Lung (tissue), 16 donors: ENCODE measurements around the gene MSANTD2. TPM values are rescaled to one million over a fixed set of nuclear protein-coding genes. Genes with fewer than 3 reads are reported as not detected.

Experiments used
- ATAC-seq: fragments of 200-7000 bp; cut with Tn5 transposase; one replicate; pipeline ENCODE4 v1.9.1; 2020; ENCODE audit warnings: moderate number of reproducible peaks; ENCODE audit not compliant: insufficient read depth, low FRiP score
- DNase-seq, 3 donors: peaks; one replicate each; pipeline ENCODE4 v3.0.0-alpha.2; 2013 to 2017
- H3K27ac ChIP-seq, 2 donors: one replicate each; pipeline ENCODE4 v1.5.1; 2013; ENCODE audit warnings: mild to moderate bottlenecking in 2 of 2, moderate library complexity in 2 of 2, control low read depth in 1 of 2, inconsistent platforms in 1 of 2, low read depth in 1 of 2, low read length in 1 of 2
- H3K27me3 ChIP-seq, 3 donors: one replicate each; pipeline ENCODE4 v1.5.1; 2013; ENCODE audit warnings: low read length in 2 of 3; ENCODE audit not compliant: control insufficient read depth in 3 of 3, insufficient read depth in 3 of 3
- H3K36me3 ChIP-seq, 4 donors: one replicate each; pipeline ENCODE4 v1.5.1; 2013; ENCODE audit warnings: low read length in 4 of 4, mild to moderate bottlenecking in 1 of 4, moderate library complexity in 1 of 4; ENCODE audit not compliant: control insufficient read depth in 4 of 4, insufficient read depth in 4 of 4
- H3K4me1 ChIP-seq, 5 donors: one replicate each; pipeline ENCODE4 v1.5.1; 2013; ENCODE audit warnings: low read length in 5 of 5, mild to moderate bottlenecking in 2 of 5, moderate library complexity in 1 of 5; ENCODE audit not compliant: control insufficient read depth in 5 of 5, insufficient read depth in 5 of 5
- H3K4me3 ChIP-seq: one replicate; pipeline ENCODE4 v1.5.1; 2013; ENCODE audit warnings: mild to moderate bottlenecking, control low read depth, moderate library complexity
- H3K9ac ChIP-seq, 2 donors: one replicate each; pipeline ENCODE4 v1.5.1; 2013; ENCODE audit warnings: low read length in 2 of 2, control low read depth in 1 of 2; ENCODE audit not compliant: insufficient read depth in 1 of 2
- H3K9me3 ChIP-seq, 4 donors: one replicate each; pipeline ENCODE4 v1.5.1; 2013; ENCODE audit warnings: low read length in 3 of 4, mild to moderate bottlenecking in 1 of 4, moderate library complexity in 1 of 4; ENCODE audit not compliant: control insufficient read depth in 4 of 4, insufficient read depth in 3 of 4
- WGBS, 2 donors: extraction: QIAGEN DNeasy Blood & Tissue Kit; methylation state at CpG; one replicate each; pipeline ENCODE4 v1.1.7; 2013; 5-methylcytosine and 5-hydroxymethylcytosine counted together
- long read RNA-seq, 5 donors: transcript quantifications; one replicate each; lab custom pipeline, GENCODE V29; 2026
- polyA plus RNA-seq, 2 donors: library from polyadenylated mRNA; stranded (reverse); fragments of 200-250 nt; gene quantifications; one replicate each; pipeline ENCODE4 v1.2.1, GENCODE V29; 2013
- total RNA-seq, 2 donors: library from RNA; depleted of rRNA in 1 of 2; stranded (reverse); fragments of >200 nt in 1 of 2; gene quantifications; one replicate each; pipeline ENCODE4 v1.2.1, GENCODE V29; 2014 to 2021
- TF ChIP-seq, protein P1 (sequence below): IDR thresholded peaks from 2 replicates; pipeline ENCODE4 v1.5.1; 2012; ENCODE audit warnings: mild to moderate bottlenecking; ENCODE audit errors: control extremely low read depth, extremely low read depth
- donor health status: control.
- donor health status: control.
- donor health status: Bipolar disorder and iron deficiency.
- donor health status: healthy.
- donor health status: DM: yes; HTN: yes; CAD: no.

Gene MSANTD2
- 10 to 100 TPM; 15.0 to 33.6 TPM for total RNA-seq
- polyA plus RNA-seq, result 10 to 100 TPM in 1 of 2 donors, 1 to 10 TPM in 1; 3.9 to 16.4 TPM
- long read RNA-seq, donor 1, partial matches to known transcripts, result 0 of 3 reads
- long read RNA-seq, donor 1, other reads (novel, unspliced or antisense), result 0 of 3 reads
- long read RNA-seq, donor 2, partial matches to known transcripts, result 0 of 3 reads
- long read RNA-seq, donor 2, other reads (novel, unspliced or antisense), result 0 of 3 reads
- long read RNA-seq, donor 3, partial matches to known transcripts, result 8 of 11 reads
- long read RNA-seq, donor 3, other reads (novel, unspliced or antisense), result 0 of 11 reads
- long read RNA-seq, donor 4, partial matches to known transcripts, result 6 of 9 reads
- long read RNA-seq, donor 4, other reads (novel, unspliced or antisense), result 0 of 9 reads
- long read RNA-seq, donor 5, partial matches to known transcripts, result 0 of 3 reads
- long read RNA-seq, donor 5, other reads (novel, unspliced or antisense), result 0 of 3 reads

DNA sequence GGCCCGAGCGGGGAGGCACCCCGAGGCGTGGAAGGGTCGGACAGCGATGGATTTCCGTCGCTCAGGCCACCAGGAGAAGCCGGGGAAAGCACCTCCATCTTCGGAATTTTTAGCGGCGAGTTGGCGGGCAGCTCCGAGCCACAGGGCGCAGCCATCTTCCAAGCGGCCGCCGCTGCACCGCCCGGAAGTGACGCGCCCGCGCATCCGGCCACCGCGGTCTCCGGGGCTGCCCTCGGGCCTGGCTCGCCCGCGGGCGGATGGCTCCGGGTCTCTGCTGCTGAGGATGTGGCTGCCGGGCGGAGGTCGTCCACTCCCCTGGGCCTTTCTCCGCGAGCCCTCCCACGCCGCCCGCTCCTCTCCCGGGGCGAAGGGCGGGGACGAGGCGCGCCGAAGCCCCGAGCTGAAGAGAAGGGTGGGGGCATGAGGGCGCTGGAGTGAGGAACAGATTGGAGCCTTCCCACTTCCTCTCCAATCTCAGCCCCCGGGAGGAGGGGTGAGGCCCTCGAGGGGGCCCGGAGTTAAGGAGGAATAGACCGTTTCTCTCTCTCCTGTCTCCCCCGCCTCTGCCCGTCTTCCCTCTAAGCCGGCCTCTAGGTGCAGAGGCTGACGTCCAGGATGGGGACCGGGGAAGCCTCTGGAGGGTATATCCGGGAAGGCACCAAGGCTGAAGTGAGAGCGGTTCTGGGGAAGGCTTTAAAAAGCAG lies at the start of gene MSANTD2:
Gene MSANTD2 (minus strand): TSS at position 181 of the 704 bp plus-strand sequence. CDS start 26 bp downstream, at position 155.
- no peaks in the 10 kb centered on the region for H3K36me3 ChIP-seq
- H3K9me3 ChIP-seq, result no peaks in the 10 kb centered on the region
- ATAC-seq (peak; percentile 96), DNase-seq (peak; percentile 91 to 96 (median 95))
- TF ChIP-seq, protein P1, sequence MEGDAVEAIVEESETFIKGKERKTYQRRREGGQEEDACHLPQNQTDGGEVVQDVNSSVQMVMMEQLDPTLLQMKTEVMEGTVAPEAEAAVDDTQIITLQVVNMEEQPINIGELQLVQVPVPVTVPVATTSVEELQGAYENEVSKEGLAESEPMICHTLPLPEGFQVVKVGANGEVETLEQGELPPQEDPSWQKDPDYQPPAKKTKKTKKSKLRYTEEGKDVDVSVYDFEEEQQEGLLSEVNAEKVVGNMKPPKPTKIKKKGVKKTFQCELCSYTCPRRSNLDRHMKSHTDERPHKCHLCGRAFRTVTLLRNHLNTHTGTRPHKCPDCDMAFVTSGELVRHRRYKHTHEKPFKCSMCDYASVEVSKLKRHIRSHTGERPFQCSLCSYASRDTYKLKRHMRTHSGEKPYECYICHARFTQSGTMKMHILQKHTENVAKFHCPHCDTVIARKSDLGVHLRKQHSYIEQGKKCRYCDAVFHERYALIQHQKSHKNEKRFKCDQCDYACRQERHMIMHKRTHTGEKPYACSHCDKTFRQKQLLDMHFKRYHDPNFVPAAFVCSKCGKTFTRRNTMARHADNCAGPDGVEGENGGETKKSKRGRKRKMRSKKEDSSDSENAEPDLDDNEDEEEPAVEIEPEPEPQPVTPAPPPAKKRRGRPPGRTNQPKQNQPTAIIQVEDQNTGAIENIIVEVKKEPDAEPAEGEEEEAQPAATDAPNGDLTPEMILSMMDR, result no peak
- H3K4me3 ChIP-seq, result peak within 1 kb of the TSS; percentile 100
- H3K27me3 ChIP-seq, result no peaks in the 10 kb centered on the region
- H3K9ac ChIP-seq, result peak within 1 kb of the TSS; percentile 50 to 87
- peaks cover 0 to 25% (median 7%) of the 10 kb centered on the region in 5 donors for H3K4me1 ChIP-seq
- peak within 1 kb of the TSS; percentile 96 to 100 for H3K27ac ChIP-seq
- 0% methylated on average over 55 to 62 of the region's 62 CpGs for WGBS, 2 donors

DNA sequence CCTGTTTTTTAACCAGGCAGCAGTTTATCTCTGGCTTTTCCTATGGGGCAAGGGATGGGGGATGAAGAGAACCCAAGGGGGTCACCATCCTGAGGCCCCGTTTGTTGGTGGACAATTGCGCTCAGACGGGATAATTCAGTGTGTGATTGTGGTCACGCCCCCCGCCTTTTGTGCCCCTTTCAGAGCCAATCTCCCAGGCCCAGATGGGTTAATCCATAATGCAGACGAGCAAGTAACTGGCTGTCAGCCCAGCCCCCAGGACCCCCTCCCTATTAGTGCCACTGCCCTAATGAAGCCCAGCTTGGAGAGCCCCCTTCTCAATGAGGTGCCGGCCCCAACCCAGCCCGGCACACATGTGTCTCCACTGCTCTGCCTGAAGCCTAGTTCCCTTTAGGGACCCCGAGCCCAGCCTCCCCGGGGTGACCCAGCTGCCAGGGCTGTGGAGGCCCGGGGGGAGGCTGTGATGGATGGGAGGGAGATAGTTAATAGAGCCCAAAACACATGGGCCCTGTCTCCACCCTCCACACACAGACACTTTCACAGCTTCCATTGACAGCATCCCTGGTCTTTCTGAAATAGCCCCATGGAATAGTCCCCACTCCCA lies 46.0 kb upstream of the MSANTD2 start:
- DNase-seq (no peak), ATAC-seq (no peak)
- Histone ChIP-seq H3K9me3 (peaks cover 0 to 11% (median 0%) of the 10 kb centered on the region in 4 donors), H3K27ac (no peak overlapping the region), H3K27me3 (peaks cover 3 to 74% (median 65%) of the 10 kb centered on the region in 3 donors), H3K4me1 (peaks cover 0 to 44% (median 19%) of the 10 kb centered on the region in 5 donors), H3K9ac (no peak overlapping the region), H3K36me3 (no peaks in the 10 kb centered on the region), H3K4me3 (no peak overlapping the region)
- 17 to 28% methylated on average over 11 of the region's 11 CpGs for WGBS, 2 donors
- TF ChIP-seq, protein P1, result no peak

DNA sequence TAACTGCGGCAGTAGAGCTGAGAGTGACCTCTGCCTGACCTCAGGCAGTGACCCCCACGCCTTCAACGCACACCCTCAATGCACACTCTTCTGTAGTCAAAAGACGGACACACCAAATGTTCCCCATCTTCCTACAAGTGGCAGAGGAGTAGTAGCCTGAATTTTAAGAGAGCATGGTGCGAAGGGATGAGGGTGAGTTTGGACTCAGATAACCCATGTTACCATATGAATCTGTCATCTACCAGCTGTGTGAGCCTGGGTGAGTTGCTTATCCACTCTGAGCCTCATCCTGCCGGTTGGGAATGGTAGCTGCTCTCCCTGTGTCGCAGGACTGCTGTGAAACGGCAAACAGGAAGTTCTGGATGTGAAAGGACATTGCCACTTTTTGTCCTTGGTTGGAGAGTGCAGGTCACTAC lies 44.5 kb upstream of the MSANTD2 start:
- Histone ChIP-seq H3K27me3 (peaks cover 3 to 67% (median 60%) of the 10 kb centered on the region in 3 donors), H3K4me3 (no peak overlapping the region), H3K36me3 (no peaks in the 10 kb centered on the region), H3K4me1 (peaks cover 0 to 47% (median 19%) of the 10 kb centered on the region in 5 donors), H3K9ac (no peak overlapping the region), H3K9me3 (peaks cover 0 to 11% (median 0%) of the 10 kb centered on the region in 4 donors), H3K27ac (no peak overlapping the region)
- TF ChIP-seq, protein P1, result no peak
- ATAC-seq (no peak), DNase-seq (no peak)
- WGBS, 2 donors, result 11 to 17% methylated on average over 8 of the region's 8 CpGs
